Activated naive CD4-positive, alpha-beta T cell (primary cell): Measurements from ENCODE around the gene CD109.

Experiments
- DNase-seq, 4 experiments: peaks; one replicate each; lab custom pipeline; 2025; lab: John Stamatoyannopoulos, UW

CD109 gene

GRCh38 chr6:73727114-73727513 lies 31.1 kb downstream of the CD109 start:
- DNase-seq = no peak

GRCh38 chr6:73728548-73729205 lies 32.7 kb downstream of the CD109 start:
- DNase-seq = no peak

GRCh38 chr6:73731285-73731684 lies 35.3 kb downstream of the CD109 start:
- DNase-seq = no peak

- peak; percentile 19 to 55 (median 38) for DNase-seq
These were observed 37.1 kb downstream of the CD109 start for GRCh38 chr6:73732845-73733675.

- DNase-seq = no peak
These were observed 37.8 kb downstream of the CD109 start for GRCh38 chr6:73733791-73734190.

GRCh38 chr6:73734832-73735453 lies 38.9 kb downstream of the CD109 start:
- DNase-seq = no peak

GRCh38 chr6:73738367-73739028 lies 42.5 kb downstream of the CD109 start:
- no peak for DNase-seq

- no peak for DNase-seq
These were observed 43.1 kb downstream of the CD109 start for GRCh38 chr6:73739096-73739495.

GRCh38 chr6:73742433-73742832 lies 46.4 kb downstream of the CD109 start:
- no peak for DNase-seq

GRCh38 chr6:73743081-73743480 lies 47.1 kb downstream of the CD109 start:
- no peak for DNase-seq

GRCh38 chr6:73743556-73743955 lies 47.6 kb downstream of the CD109 start:
- no peak for DNase-seq

GRCh38 chr6:73746787-73747186 lies 50.8 kb downstream of the CD109 start:
- no peak for DNase-seq

- DNase-seq = no peak
These were observed 51.3 kb downstream of the CD109 start for GRCh38 chr6:73747289-73747688.

- DNase-seq = no peak
These were observed 56.9 kb downstream of the CD109 start for GRCh38 chr6:73752943-73753342.

- no peak for DNase-seq
These were observed 70.0 kb downstream of the CD109 start for GRCh38 chr6:73766040-73766439.

GRCh38 chr6:73768558-73768957 lies 72.6 kb downstream of the CD109 start:
- DNase-seq = no peak

- no peak for DNase-seq
These were observed 74.0 kb downstream of the CD109 start for GRCh38 chr6:73769976-73770375.

GRCh38 chr6:73774311-73774774 lies 78.3 kb downstream of the CD109 start:
- DNase-seq = no peak

- no peak for DNase-seq
These were observed 83.9 kb downstream of the CD109 start for GRCh38 chr6:73779943-73780342.

- no peak for DNase-seq
These were observed 86.9 kb downstream of the CD109 start for GRCh38 chr6:73782911-73783310.

GRCh38 chr6:73784726-73785505 lies 88.9 kb downstream of the CD109 start:
- DNase-seq = no peak

GRCh38 chr6:73790574-73790973 lies 94.6 kb downstream of the CD109 start:
- DNase-seq = no peak
